Panc1 (cell line): ENCODE results near the gene HTRA3. TPM values are rescaled to one million over a fixed set of nuclear protein-coding genes. Genes with fewer than 3 reads are reported as not detected.

Experiments used
- ATAC-seq: fragments of 200-7000 bp; cut with Tn5 transposase; 2 replicates; pipeline ENCODE4 v1.9.1; 2020; ENCODE audit warnings: mild to moderate bottlenecking, moderate library complexity
- BruUV-seq: library from RNA; stranded (reverse); fragments of 400-500 nt; replicated peaks from 2 replicates; lab custom pipeline; 2021; lab: Mats Ljungman, UMichigan
- CTCF ChIA-PET: fragments of 300-600 bp; sonication (Branson Sonifier 250); formaldehyde crosslinking; loops from one replicate; lab custom pipeline; 2022; ENCODE audit warnings: antibody characterized with exemption; lab: Charles Lee
- POLR2A ChIA-PET: fragments of 300-600 bp; sonication (Branson Sonifier 250); formaldehyde crosslinking; loops from one replicate; lab custom pipeline; 2022; ENCODE audit warnings: antibody characterized with exemption; lab: Charles Lee
- DNase-seq: peaks from one replicate; pipeline ENCODE4 v3.0.0-alpha.2; 2010; ENCODE audit warnings: low read depth, low spot score
- H3K27ac ChIP-seq: 2 replicates; pipeline ENCODE4 v1.5.1; 2011; ENCODE audit warnings: mild to moderate bottlenecking, low read length, inconsistent platforms
- H3K27me3 ChIP-seq: fragments of 200-500 bp; sonication (Bioruptor generic); 2 replicates; pipeline ENCODE4 v1.6.0; 2014; ENCODE audit warnings: low read length, inconsistent platforms; ENCODE audit not compliant: control insufficient read depth, insufficient read depth
- H3K36me3 ChIP-seq: fragments of 200-500 bp; sonication (Bioruptor generic); 2 replicates; pipeline ENCODE4 v1.5.1; 2014; ENCODE audit warnings: inconsistent platforms, mild to moderate bottlenecking, low read length, moderate library complexity; ENCODE audit not compliant: control insufficient read depth, insufficient read depth
- H3K4me1 ChIP-seq: 2 replicates; pipeline ENCODE4 v1.5.1; 2011; ENCODE audit warnings: inconsistent platforms, mild to moderate bottlenecking, low read length, moderate library complexity; ENCODE audit not compliant: control insufficient read depth, insufficient read depth
- H3K4me3 ChIP-seq, 2 experiments: 2 replicates each; pipeline ENCODE4 v1.5.1; 2011 to 2012; ENCODE audit warnings: low read depth in 2 of 2, low read length in 2 of 2, mild to moderate bottlenecking in 2 of 2, inconsistent platforms in 1 of 2, moderate library complexity in 1 of 2
- H3K9me3 ChIP-seq: fragments of 200-500 bp; sonication (Bioruptor generic); 2 replicates; pipeline ENCODE4 v1.5.1; 2014; ENCODE audit warnings: low read depth, mild to moderate bottlenecking, inconsistent platforms, low read length, moderate library complexity; ENCODE audit not compliant: control insufficient read depth, insufficient read depth
- POLR2AphosphoS5 ChIP-seq: IDR thresholded peaks from 2 replicates; pipeline ENCODE4 v1.6.1; 2012; ENCODE audit warnings: mild to moderate bottlenecking, low read depth, low read length, moderate library complexity
- SIN3A ChIP-seq: IDR thresholded peaks from 2 replicates; pipeline ENCODE4 v1.6.1; 2012; ENCODE audit warnings: low read depth, mild to moderate bottlenecking, low read length, moderate library complexity, borderline replicate concordance; ENCODE audit not compliant: insufficient read depth
- TCF7L2 ChIP-seq: IDR thresholded peaks from 2 replicates; pipeline ENCODE4 v1.6.1; 2011; ENCODE audit warnings: mild to moderate bottlenecking, low read depth, low read length, inconsistent platforms
- in situ Hi-C: cut with HindIII; loops from 2 replicates; pipeline ENCODE4 v1.10.0; 2016; ENCODE audit warnings: low sequenced_read_pairs, low pct_unique_long_range_greater_than_20kb
- intact Hi-C: fragments of 100-400 bp; cut with micrococcal nuclease; formaldehyde crosslinking; loops from one replicate; pipeline ENCODE4 v1.10.0; 2022; ENCODE audit not compliant: unreplicated experiment
- total RNA-seq: library from RNA; stranded (reverse); gene quantifications from one replicate; pipeline ENCODE4 v1.2.1, GENCODE V29; 2021; ENCODE audit not compliant: unreplicated experiment
- TF ChIP-seq, protein P1 (sequence below), 2 experiments: IDR thresholded peaks; 2 replicates each; pipeline ENCODE4 v1.6.1; 2011 to 2012; ENCODE audit warnings: low read depth in 2 of 2, control low read depth in 1 of 2, low read length in 1 of 2, mild to moderate bottlenecking in 1 of 2, moderate library complexity in 1 of 2; ENCODE audit not compliant: insufficient read depth in 1 of 2
- TF ChIP-seq, protein P2 (sequence below): fragments of 450-650 bp; IDR thresholded peaks from 2 replicates; pipeline ENCODE4 v1.5.1; 2017; ENCODE audit warnings: mild to moderate bottlenecking

The HTRA3 gene
- total RNA-seq, 1 experiment from 2014 or later: 0.98 TPM

- intact Hi-C loops (no loop called here), in situ Hi-C loops (no loop called here)
- DNase-seq (no peak), ATAC-seq (no peak)
- no TSS peak for BruUV-seq
- Histone ChIP-seq H3K4me3 (no peak overlapping the region), H3K9me3 (no peaks in the 10 kb centered on the region), H3K27ac (no peak overlapping the region), H3K36me3 (no peaks in the 10 kb centered on the region), H3K4me1 (peaks cover 5% of the 10 kb centered on the region), H3K27me3 (no peaks in the 10 kb centered on the region)
- no peak for TF ChIP-seq POLR2AphosphoS5
- no peak for TF ChIP-seq SIN3A
- TF ChIP-seq, protein P1, sequence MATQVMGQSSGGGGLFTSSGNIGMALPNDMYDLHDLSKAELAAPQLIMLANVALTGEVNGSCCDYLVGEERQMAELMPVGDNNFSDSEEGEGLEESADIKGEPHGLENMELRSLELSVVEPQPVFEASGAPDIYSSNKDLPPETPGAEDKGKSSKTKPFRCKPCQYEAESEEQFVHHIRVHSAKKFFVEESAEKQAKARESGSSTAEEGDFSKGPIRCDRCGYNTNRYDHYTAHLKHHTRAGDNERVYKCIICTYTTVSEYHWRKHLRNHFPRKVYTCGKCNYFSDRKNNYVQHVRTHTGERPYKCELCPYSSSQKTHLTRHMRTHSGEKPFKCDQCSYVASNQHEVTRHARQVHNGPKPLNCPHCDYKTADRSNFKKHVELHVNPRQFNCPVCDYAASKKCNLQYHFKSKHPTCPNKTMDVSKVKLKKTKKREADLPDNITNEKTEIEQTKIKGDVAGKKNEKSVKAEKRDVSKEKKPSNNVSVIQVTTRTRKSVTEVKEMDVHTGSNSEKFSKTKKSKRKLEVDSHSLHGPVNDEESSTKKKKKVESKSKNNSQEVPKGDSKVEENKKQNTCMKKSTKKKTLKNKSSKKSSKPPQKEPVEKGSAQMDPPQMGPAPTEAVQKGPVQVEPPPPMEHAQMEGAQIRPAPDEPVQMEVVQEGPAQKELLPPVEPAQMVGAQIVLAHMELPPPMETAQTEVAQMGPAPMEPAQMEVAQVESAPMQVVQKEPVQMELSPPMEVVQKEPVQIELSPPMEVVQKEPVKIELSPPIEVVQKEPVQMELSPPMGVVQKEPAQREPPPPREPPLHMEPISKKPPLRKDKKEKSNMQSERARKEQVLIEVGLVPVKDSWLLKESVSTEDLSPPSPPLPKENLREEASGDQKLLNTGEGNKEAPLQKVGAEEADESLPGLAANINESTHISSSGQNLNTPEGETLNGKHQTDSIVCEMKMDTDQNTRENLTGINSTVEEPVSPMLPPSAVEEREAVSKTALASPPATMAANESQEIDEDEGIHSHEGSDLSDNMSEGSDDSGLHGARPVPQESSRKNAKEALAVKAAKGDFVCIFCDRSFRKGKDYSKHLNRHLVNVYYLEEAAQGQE (IDR thresholded peaks at IDR 0.05; ENCODE audit: insufficient read depth in 1 of 2, low read depth in 2 of 2, low read length in 1 of 2): no peak
- no peak for TF ChIP-seq TCF7L2
- TF ChIP-seq, protein P2, sequence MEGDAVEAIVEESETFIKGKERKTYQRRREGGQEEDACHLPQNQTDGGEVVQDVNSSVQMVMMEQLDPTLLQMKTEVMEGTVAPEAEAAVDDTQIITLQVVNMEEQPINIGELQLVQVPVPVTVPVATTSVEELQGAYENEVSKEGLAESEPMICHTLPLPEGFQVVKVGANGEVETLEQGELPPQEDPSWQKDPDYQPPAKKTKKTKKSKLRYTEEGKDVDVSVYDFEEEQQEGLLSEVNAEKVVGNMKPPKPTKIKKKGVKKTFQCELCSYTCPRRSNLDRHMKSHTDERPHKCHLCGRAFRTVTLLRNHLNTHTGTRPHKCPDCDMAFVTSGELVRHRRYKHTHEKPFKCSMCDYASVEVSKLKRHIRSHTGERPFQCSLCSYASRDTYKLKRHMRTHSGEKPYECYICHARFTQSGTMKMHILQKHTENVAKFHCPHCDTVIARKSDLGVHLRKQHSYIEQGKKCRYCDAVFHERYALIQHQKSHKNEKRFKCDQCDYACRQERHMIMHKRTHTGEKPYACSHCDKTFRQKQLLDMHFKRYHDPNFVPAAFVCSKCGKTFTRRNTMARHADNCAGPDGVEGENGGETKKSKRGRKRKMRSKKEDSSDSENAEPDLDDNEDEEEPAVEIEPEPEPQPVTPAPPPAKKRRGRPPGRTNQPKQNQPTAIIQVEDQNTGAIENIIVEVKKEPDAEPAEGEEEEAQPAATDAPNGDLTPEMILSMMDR: no peak
- ChIA-PET CTCF (no interaction called here), POLR2A (no interaction called here)
Observed at GRCh38 chr4:8258552-8259212, 10.9 kb upstream of the HTRA3 start.

DNA sequence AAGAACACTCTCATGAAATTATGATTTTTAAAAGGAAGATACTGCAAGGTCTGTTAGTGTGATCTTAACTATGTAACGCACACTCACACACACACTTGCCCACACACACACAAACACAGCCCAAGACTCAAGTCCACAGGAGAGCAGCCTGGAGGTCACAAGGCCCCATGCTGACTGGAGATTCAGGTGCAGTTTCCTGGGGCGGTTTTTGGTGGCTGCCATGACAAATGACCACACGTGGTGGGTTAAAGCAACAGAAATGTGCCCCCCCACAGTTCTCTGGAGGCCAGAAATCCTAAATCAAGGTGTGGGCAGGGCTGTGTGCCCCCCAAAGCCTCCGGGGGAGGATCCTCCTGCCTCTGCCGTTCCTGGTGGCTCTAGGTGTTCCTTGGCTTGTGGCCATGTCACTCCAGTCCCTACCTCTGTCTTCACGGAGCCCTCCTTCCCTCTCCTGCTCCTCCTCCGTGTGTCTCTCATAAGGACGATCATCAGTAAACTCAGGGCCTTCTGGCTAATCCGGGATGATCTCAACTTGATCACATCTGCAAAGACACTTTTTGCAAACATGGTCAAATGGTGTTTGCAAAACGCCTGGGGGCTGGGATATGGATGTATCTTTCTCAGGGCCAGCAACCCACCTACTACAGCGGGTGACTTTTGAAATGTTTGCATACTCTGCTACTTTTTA lies 9.7 kb upstream of the HTRA3 start:
- no peak for DNase-seq
- intact Hi-C loops: no loop called here

More for the DNA sequence above, 9.7 kb upstream of the HTRA3 start:
- no peaks in the 10 kb centered on the region for H3K36me3 ChIP-seq
- no peaks in the 10 kb centered on the region for H3K9me3 ChIP-seq
- H3K27me3 ChIP-seq: no peaks in the 10 kb centered on the region
- H3K4me3 ChIP-seq: no peak overlapping the region
- POLR2A ChIA-PET: no interaction called here
- in situ Hi-C loops: no loop called here
- CTCF ChIA-PET: no interaction called here
- no peak for ATAC-seq
- TF ChIP-seq POLR2AphosphoS5 (no peak), SIN3A (no peak), TCF7L2 (no peak)
- TF ChIP-seq, protein P1 (IDR thresholded peaks at IDR 0.05; ENCODE audit: insufficient read depth in 1 of 2, low read depth in 2 of 2, low read length in 1 of 2): no peak
- TF ChIP-seq, protein P2: no peak
- BruUV-seq: no TSS peak
- H3K27ac ChIP-seq: no peak overlapping the region
- H3K4me1 ChIP-seq: peaks cover 5% of the 10 kb centered on the region
